Stimulated activated CD4-positive, alpha-beta T cell treated with anti-CD3 and anti-CD28 coated beads, TNF-alpha, amount 100 ng/mL, for 24 hours (primary cell): ENCODE results near the gene AMFR.
"Not testable (repeated sequence)": the region's sequence is repeated elsewhere in the genome, so short reads cannot be mapped to it uniquely, and the experiment has no call there.

Source experiments
- DNase-seq, 3 experiments: peaks; one replicate each; pipeline ENCODE4 v3.0.0-alpha.2; 2020; ENCODE audit warnings: low read depth in 3 of 3

AMFR gene

GRCh38 chr16:56423584-56424403 lies 1.6 kb downstream of the AMFR start:
- DNase-seq, result no peak

GRCh38 chr16:56422896-56423441 lies 2.4 kb downstream of the AMFR start:
- no peak for DNase-seq

- no peak for DNase-seq
Observed at GRCh38 chr16:56421976-56422669, 3.2 kb downstream of the AMFR start.

- DNase-seq, result no peak
Observed at GRCh38 chr16:56421313-56421712, 4.0 kb downstream of the AMFR start.

- DNase-seq, result no peak
Observed at GRCh38 chr16:56420613-56421012, 4.7 kb downstream of the AMFR start.

- no peak for DNase-seq
Observed at GRCh38 chr16:56419740-56420548, 5.4 kb downstream of the AMFR start.

- no peak for DNase-seq
Observed at GRCh38 chr16:56417138-56417537, 8.2 kb downstream of the AMFR start.

GRCh38 chr16:56415875-56416274 lies 9.5 kb downstream of the AMFR start:
- no peak for DNase-seq

- DNase-seq, result no peak
Observed at GRCh38 chr16:56414366-56414765, 11.0 kb downstream of the AMFR start.

- no peak for DNase-seq
Observed at GRCh38 chr16:56413381-56413780, 12.0 kb downstream of the AMFR start.

- DNase-seq, result no peak
Observed at GRCh38 chr16:56411624-56412023, 13.7 kb downstream of the AMFR start.

GRCh38 chr16:56411123-56411522 lies 14.2 kb downstream of the AMFR start:
- no peak for DNase-seq

GRCh38 chr16:56409195-56409594 lies 16.1 kb downstream of the AMFR start:
- DNase-seq, result no peak

- no peak for DNase-seq
Observed at GRCh38 chr16:56408379-56409098, 16.8 kb downstream of the AMFR start.

GRCh38 chr16:56405977-56406672 lies 19.2 kb downstream of the AMFR start:
- no peak for DNase-seq

- DNase-seq, result no peak
Observed at GRCh38 chr16:56401482-56401881, 23.9 kb downstream of the AMFR start.

GRCh38 chr16:56400458-56400857 lies 24.9 kb downstream of the AMFR start:
- DNase-seq, result no peak

- no peak for DNase-seq
Observed at GRCh38 chr16:56399486-56399885, 25.9 kb downstream of the AMFR start.

GRCh38 chr16:56399047-56399446 lies 26.3 kb downstream of the AMFR start:
- DNase-seq, result no peak

- not testable (repeated sequence) for DNase-seq
Observed at GRCh38 chr16:56396724-56397123, 28.6 kb downstream of the AMFR start.

GRCh38 chr16:56389554-56389953 lies 35.8 kb downstream of the AMFR start:
- DNase-seq, result no peak
